Neuronal stem cell (in vitro differentiated cells): ENCODE measurements around the gene PGA4. TPM values are rescaled to one million over a fixed set of nuclear protein-coding genes. Genes with fewer than 3 reads are reported as not detected.
"Not testable (repeated sequence)": the region's sequence is repeated elsewhere in the genome, so short reads cannot be mapped to it uniquely, and the experiment has no call there.

Experiments used
- DNase-seq: peaks from one replicate; pipeline ENCODE4 v3.0.0-alpha.2; 2013; ENCODE audit warnings: low spot score
- H2AFZ ChIP-seq: one replicate; pipeline ENCODE4 v1.6.1; 2013; ENCODE audit warnings: mild to moderate bottlenecking, low read length, inconsistent platforms
- H2AK5ac ChIP-seq: 2 replicates; pipeline ENCODE4 v1.6.1; 2013; ENCODE audit warnings: low read depth, mild to moderate bottlenecking, inconsistent platforms, low read length, moderate library complexity, mixed read lengths
- H2BK120ac ChIP-seq: 2 replicates; pipeline ENCODE4 v1.6.1; 2013; ENCODE audit warnings: low read depth, mild to moderate bottlenecking, inconsistent platforms, low read length, moderate library complexity, mixed read lengths
- H2BK12ac ChIP-seq: one replicate; pipeline ENCODE4 v1.6.1; 2013; ENCODE audit warnings: low read length, inconsistent platforms
- H2BK15ac ChIP-seq: 2 replicates; pipeline ENCODE4 v1.6.1; 2013; ENCODE audit warnings: mild to moderate bottlenecking, low read length, inconsistent platforms, mixed read lengths
- H2BK5ac ChIP-seq: one replicate; pipeline ENCODE4 v1.6.1; 2013; ENCODE audit warnings: inconsistent platforms, mild to moderate bottlenecking, low read length, moderate library complexity
- H3K14ac ChIP-seq: one replicate; pipeline ENCODE4 v1.6.1; 2013; ENCODE audit warnings: low read length, inconsistent platforms
- H3K18ac ChIP-seq: 2 replicates; pipeline ENCODE4 v1.6.1; 2013; ENCODE audit warnings: low read length, inconsistent platforms
- H3K23ac ChIP-seq: 2 replicates; pipeline ENCODE4 v1.6.1; 2013; ENCODE audit warnings: low read depth, mild to moderate bottlenecking, mixed read lengths, low read length, inconsistent platforms; ENCODE audit not compliant: poor library complexity
- H3K27ac ChIP-seq: replicated peaks from 3 replicates; pipeline ENCODE4 v1.5.1; 2013; ENCODE audit warnings: low read length, inconsistent platforms
- H3K27me3 ChIP-seq, 3 experiments: 2 replicates each; pipeline ENCODE4 v1.6.1; 2013; ENCODE audit warnings: low read length in 3 of 3, mild to moderate bottlenecking in 2 of 3, inconsistent platforms in 1 of 3, low read depth in 1 of 3, mixed read lengths in 1 of 3, moderate library complexity in 1 of 3; ENCODE audit not compliant: control insufficient read depth in 3 of 3, insufficient read depth in 3 of 3
- H3K36me3 ChIP-seq, 2 donors: replicated peaks in 1 of 2; 2 replicates each; pipeline ENCODE4 v1.6.1; 2013; ENCODE audit warnings: low read length in 2 of 2; ENCODE audit not compliant: control insufficient read depth in 2 of 2, insufficient read depth in 2 of 2
- H3K4ac ChIP-seq: 2 replicates; pipeline ENCODE4 v1.6.1; 2013; ENCODE audit warnings: inconsistent platforms, mild to moderate bottlenecking, low read length, moderate library complexity
- H3K4me1 ChIP-seq, 2 donors: 1 replicate in 1 of 2; 2 replicates in 1 of 2; pipeline ENCODE4 v1.6.1; 2013; ENCODE audit warnings: low read length in 2 of 2, low read depth in 1 of 2; ENCODE audit not compliant: control insufficient read depth in 2 of 2, insufficient read depth in 1 of 2
- H3K4me2 ChIP-seq: one replicate; pipeline ENCODE4 v1.6.1; 2013; ENCODE audit warnings: mild to moderate bottlenecking, low read length, inconsistent platforms; ENCODE audit not compliant: insufficient read depth, poor library complexity, severe bottlenecking
- H3K4me3 ChIP-seq, 2 donors: 2 replicates each; pipeline ENCODE4 v1.5.1; 2013; ENCODE audit warnings: low read length in 2 of 2, mild to moderate bottlenecking in 2 of 2, inconsistent platforms in 1 of 2, moderate library complexity in 1 of 2
- H3K79me1 ChIP-seq: one replicate; pipeline ENCODE4 v1.6.1; 2013; ENCODE audit warnings: low read depth, mild to moderate bottlenecking, inconsistent platforms, low read length, moderate library complexity
- H3K9ac ChIP-seq: one replicate; pipeline ENCODE4 v1.6.1; 2013; ENCODE audit warnings: mild to moderate bottlenecking, low read depth, low read length, inconsistent platforms; ENCODE audit not compliant: poor library complexity
- H3K9me3 ChIP-seq, 2 donors: replicated peaks in 1 of 2; 2 replicates each; pipeline versions ENCODE3 to v1.6.1; 2013; ENCODE audit warnings: low read length in 2 of 2, mild to moderate bottlenecking in 2 of 2, inconsistent platforms in 1 of 2, low read depth in 1 of 2, mixed read lengths in 1 of 2, moderate library complexity in 1 of 2; ENCODE audit not compliant: control insufficient read depth in 2 of 2, insufficient read depth in 1 of 2
- H4K8ac ChIP-seq: one replicate; pipeline ENCODE4 v1.6.1; 2013; ENCODE audit warnings: low read depth, mild to moderate bottlenecking, inconsistent platforms, low read length, moderate library complexity
- H4K91ac ChIP-seq: one replicate; pipeline ENCODE4 v1.6.1; 2013; ENCODE audit warnings: low read length, low read depth, mild to moderate bottlenecking, inconsistent platforms; ENCODE audit not compliant: poor library complexity
- WGBS, 2 donors: extraction: QIAGEN DNeasy Blood & Tissue Kit; methylation state at CpG; one replicate each; pipeline ENCODE4 v1.1.7; 2013; ENCODE audit warnings: missing lambda C conversion rate in 2 of 2, mixed read lengths in 1 of 2; ENCODE audit not compliant: insufficient read length in 2 of 2, insufficient replicate concordance in 1 of 2; ENCODE audit errors: extremely low coverage in 2 of 2; 5-methylcytosine and 5-hydroxymethylcytosine counted together
- polyA plus RNA-seq, 2 experiments: library from polyadenylated mRNA; stranded (reverse); fragments of 200-250 nt; gene quantifications; one replicate each; pipeline ENCODE4 v1.2.3, GENCODE V29; 2013

Gene PGA4
- 0.08 TPM for polyA plus RNA-seq (2013, experiment 1 of 2)
- polyA plus RNA-seq (2013, experiment 2 of 2) = 0.06 TPM

DNA sequence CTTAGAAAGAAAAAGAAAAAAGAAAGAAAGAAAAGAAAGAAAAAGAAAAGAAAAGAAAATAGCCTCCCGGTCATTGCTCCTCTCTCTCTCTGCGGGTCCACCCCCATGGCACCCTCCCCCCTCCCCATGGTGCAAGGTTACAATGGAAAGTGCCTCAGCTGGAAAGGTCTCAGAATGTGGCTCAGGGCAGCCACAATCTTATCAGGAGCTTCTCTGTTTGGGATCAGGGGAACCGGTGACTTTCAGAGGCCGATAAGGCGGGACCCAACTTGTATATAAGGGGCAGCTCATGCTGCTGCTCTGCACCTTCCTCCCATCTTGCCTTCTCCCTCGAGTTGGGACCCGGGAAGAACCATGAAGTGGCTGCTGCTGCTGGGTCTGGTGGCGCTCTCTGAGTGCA lies at the start of gene PGA4:
PGA4 (plus strand) TSS at position 301 of the 400 bp plus-strand sequence; CDS start at position 355, 54 bp downstream.
- H3K14ac ChIP-seq, DNase-seq: not testable (repeated sequence)

DNA sequence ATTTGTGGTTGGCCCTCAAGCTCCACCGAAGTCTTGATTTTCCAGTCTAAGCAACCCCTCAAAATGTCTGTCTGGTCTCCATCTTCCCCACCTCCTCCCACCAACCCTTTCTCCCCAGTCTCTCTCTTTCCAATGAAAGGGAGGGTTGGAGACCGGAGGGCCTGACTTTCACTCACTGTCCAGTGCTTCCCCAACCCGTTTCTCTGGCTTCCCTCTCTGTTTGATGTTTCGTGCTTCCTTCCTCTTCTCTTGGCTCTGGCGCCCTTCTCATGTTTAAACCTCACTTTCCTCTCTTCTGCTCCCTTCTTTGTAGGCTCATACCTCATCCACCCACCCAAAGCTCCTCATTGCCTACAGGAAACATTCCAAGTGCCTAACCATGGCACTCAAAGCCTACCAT lies 49.8 kb upstream of the PGA4 start:
- Histone ChIP-seq H3K9me3 (peaks cover under 1 to 4% of the 10 kb centered on the region in 2 donors), H4K91ac (no peak overlapping the region), H3K4me2 (no peak overlapping the region), H2AFZ (no peak overlapping the region), H3K4me1 (no peaks in the 10 kb centered on the region), H3K9ac (no peak overlapping the region), H3K14ac (no peak overlapping the region), H3K18ac (no peak overlapping the region), H2AK5ac (no peak overlapping the region), H3K27me3 (peaks cover 0 to 31% (median 0%) of the 10 kb centered on the region in 3 experiments), H4K8ac (no peak overlapping the region), H3K27ac (no peak overlapping the region), H3K79me1 (no peaks in the 10 kb centered on the region), H2BK15ac (no peak overlapping the region), H3K23ac (no peak overlapping the region), H2BK5ac (no peak overlapping the region), H3K4me3 (no peak overlapping the region), H2BK12ac (no peak overlapping the region), H3K36me3 (no peaks in the 10 kb centered on the region), H3K4ac (no peak overlapping the region), H2BK120ac (no peak overlapping the region)
- no peak for DNase-seq
- no CpG with 5 or more reads among the region's 5 CpGs for whole genome bisulfite sequencing, 2 donors

More for the DNA sequence above, at the start of gene PGA4:
- no CpG with 5 or more reads among the region's 8 CpGs for WGBS, 2 donors
- H3K9me3 ChIP-seq, H2BK120ac ChIP-seq, H3K79me1 ChIP-seq, H3K18ac ChIP-seq, H3K9ac ChIP-seq, H3K27me3 ChIP-seq, H4K91ac ChIP-seq, H3K4me3 ChIP-seq, H2BK12ac ChIP-seq, H2AFZ ChIP-seq, H3K27ac ChIP-seq, H2BK15ac ChIP-seq, H3K4me1 ChIP-seq, H4K8ac ChIP-seq, H2AK5ac ChIP-seq, H3K23ac ChIP-seq, H3K4me2 ChIP-seq, H3K4ac ChIP-seq, H3K36me3 ChIP-seq, H2BK5ac ChIP-seq: not testable (repeated sequence)

DNA sequence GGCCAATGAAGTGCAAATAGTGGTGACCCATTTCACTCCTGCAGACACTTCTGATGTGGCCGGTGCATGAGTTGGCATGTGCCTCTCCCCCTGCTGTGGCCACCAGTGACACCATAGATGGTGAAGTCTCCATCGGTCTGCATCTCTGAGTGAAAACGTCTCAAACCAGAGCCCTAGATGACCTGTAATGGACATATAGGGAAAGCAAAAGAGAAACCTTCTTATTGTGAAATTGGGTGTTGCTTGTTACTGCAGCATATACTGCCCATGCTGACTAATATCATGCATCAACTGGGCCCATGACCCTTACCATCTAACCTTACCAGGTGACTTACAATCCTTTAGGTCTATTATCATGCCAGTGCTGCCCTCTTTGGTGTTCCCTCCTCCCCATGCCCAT lies 49.3 kb upstream of the PGA4 start:
- no CpG with 5 or more reads among the region's 3 CpGs for WGBS, 2 donors
- Histone ChIP-seq H2AFZ (no peak overlapping the region), H4K8ac (no peak overlapping the region), H2AK5ac (no peak overlapping the region), H3K4me1 (no peaks in the 10 kb centered on the region), H3K23ac (no peak overlapping the region), H3K79me1 (no peaks in the 10 kb centered on the region), H4K91ac (no peak overlapping the region), H3K27ac (no peak overlapping the region), H3K27me3 (peaks cover 0 to 31% (median 0%) of the 10 kb centered on the region in 3 experiments), H2BK5ac (no peak overlapping the region), H3K9me3 (peaks cover 0 to 4% of the 10 kb centered on the region in 2 donors), H2BK12ac (no peak overlapping the region), H3K18ac (no peak overlapping the region), H3K4me2 (no peak overlapping the region), H2BK120ac (no peak overlapping the region), H3K9ac (no peak overlapping the region), H3K4me3 (no peak overlapping the region), H3K36me3 (no peaks in the 10 kb centered on the region), H2BK15ac (no peak overlapping the region), H3K14ac (no peak overlapping the region), H3K4ac (no peak overlapping the region)
- no peak for DNase-seq

DNA sequence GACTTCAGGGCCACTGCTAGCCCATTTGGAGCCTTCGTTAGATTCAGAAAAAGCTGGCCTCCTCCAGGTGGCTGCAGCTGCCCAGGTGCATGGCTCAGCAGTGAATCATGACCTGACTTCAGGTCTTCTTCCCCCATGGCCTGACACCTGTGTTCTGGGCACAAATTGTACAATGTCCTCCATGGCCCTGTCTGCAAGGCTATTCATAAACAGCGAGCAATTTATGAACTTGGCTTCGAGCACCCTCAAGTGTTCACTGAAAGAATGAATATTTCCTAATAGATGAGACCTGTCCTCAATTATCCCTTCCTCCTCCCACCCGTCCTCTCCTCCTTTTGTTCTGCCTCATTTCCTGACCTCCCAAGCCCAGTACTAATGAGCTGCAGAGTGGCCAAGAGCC lies 48.7 kb upstream of the PGA4 start:
- H2AK5ac ChIP-seq = no peak overlapping the region
- H2BK12ac ChIP-seq = no peak overlapping the region
- no peak overlapping the region for H3K27ac ChIP-seq
- H2AFZ ChIP-seq = no peak overlapping the region
- H3K9ac ChIP-seq = no peak overlapping the region
- no peak overlapping the region for H3K4ac ChIP-seq
- H4K8ac ChIP-seq = no peak overlapping the region
- H3K4me1 ChIP-seq = no peaks in the 10 kb centered on the region
- H2BK120ac ChIP-seq = no peak overlapping the region
- no peak for DNase-seq
- H3K4me2 ChIP-seq = no peak overlapping the region
- H3K18ac ChIP-seq = no peak overlapping the region
- no peak overlapping the region for H3K14ac ChIP-seq
- H4K91ac ChIP-seq = no peak overlapping the region
- H3K4me3 ChIP-seq = no peak overlapping the region
- H3K36me3 ChIP-seq = no peaks in the 10 kb centered on the region
- no peaks in the 10 kb centered on the region for H3K79me1 ChIP-seq
- no peak overlapping the region for H2BK5ac ChIP-seq
- no peak overlapping the region for H2BK15ac ChIP-seq
- peaks cover 0 to 31% (median 0%) of the 10 kb centered on the region in 3 experiments for H3K27me3 ChIP-seq
- H3K23ac ChIP-seq = no peak overlapping the region
- H3K9me3 ChIP-seq = peaks cover 0 to 4% of the 10 kb centered on the region in 2 donors
- no CpG with 5 or more reads among the region's 4 CpGs for WGBS, 2 donors
